GM18520 (cell line): Measurements from ENCODE around the gene DMBX1.

Source experiments
- ATAC-seq: cut with Tn5 transposase; IDR thresholded peaks from one replicate; pipeline ENCODE4 v1.9.1; 2021; ENCODE audit not compliant: unreplicated experiment

DMBX1 gene

GRCh38 chr1:46489638-46490405 lies at the start of gene DMBX1:
TSS of gene DMBX1 (plus strand) at chr1:46489836. CDS start at chr1:46507011, 17,175 bp downstream.
- no peak for ATAC-seq

GRCh38 chr1:46440478-46440877 lies 49.2 kb upstream of the DMBX1 start:
- ATAC-seq = no peak

- no peak for ATAC-seq
These were observed 47.1 kb upstream of the DMBX1 start for GRCh38 chr1:46442317-46443161.

- no peak for ATAC-seq
These were observed 45.2 kb upstream of the DMBX1 start for GRCh38 chr1:46444466-46444865.

- ATAC-seq = no peak
These were observed 43.8 kb upstream of the DMBX1 start for GRCh38 chr1:46445773-46446256.

GRCh38 chr1:46446646-46447498 lies 42.8 kb upstream of the DMBX1 start:
- no peak for ATAC-seq

GRCh38 chr1:46447499-46448108 lies 42.0 kb upstream of the DMBX1 start:
- ATAC-seq = no peak

GRCh38 chr1:46448109-46448911 lies 41.3 kb upstream of the DMBX1 start:
- no peak for ATAC-seq

GRCh38 chr1:46449223-46450159 lies 40.1 kb upstream of the DMBX1 start:
- no peak for ATAC-seq

- no peak for ATAC-seq
These were observed 39.5 kb upstream of the DMBX1 start for GRCh38 chr1:46450160-46450517.

- no peak for ATAC-seq
These were observed 37.4 kb upstream of the DMBX1 start for GRCh38 chr1:46451948-46452930.

- no peak for ATAC-seq
These were observed 36.7 kb upstream of the DMBX1 start for GRCh38 chr1:46452931-46453325.

GRCh38 chr1:46453449-46453848 lies 36.2 kb upstream of the DMBX1 start:
- no peak for ATAC-seq

GRCh38 chr1:46455951-46456350 lies 33.7 kb upstream of the DMBX1 start:
- no peak for ATAC-seq

- no peak for ATAC-seq
These were observed 33.1 kb upstream of the DMBX1 start for GRCh38 chr1:46456411-46456963.

GRCh38 chr1:46457178-46457577 lies 32.5 kb upstream of the DMBX1 start:
- no peak for ATAC-seq

- ATAC-seq = no peak
These were observed 31.4 kb upstream of the DMBX1 start for GRCh38 chr1:46458190-46458589.
